DOHH2 (cell line): ENCODE data around the gene BRCA2.

ENCODE experiments used
- EZH2phosphoT487 ChIP-seq: fragments of 200-600 bp; sonication (generic); IDR thresholded peaks from 2 replicates; pipeline ENCODE4 v1.6.1; 2017; ENCODE audit warnings: borderline replicate concordance, mild to moderate bottlenecking, antibody characterized with exemption, low read length, moderate library complexity, mixed read lengths
- TF ChIP-seq, protein P1 (sequence below): fragments of 200-600 bp; sonication (generic); IDR thresholded peaks from one replicate; pipeline ENCODE4 v1.5.1; 2014; ENCODE audit warnings: antibody characterized with exemption, mild to moderate bottlenecking, low read depth, low read length; ENCODE audit not compliant: poor library complexity, severe bottlenecking

DNA sequence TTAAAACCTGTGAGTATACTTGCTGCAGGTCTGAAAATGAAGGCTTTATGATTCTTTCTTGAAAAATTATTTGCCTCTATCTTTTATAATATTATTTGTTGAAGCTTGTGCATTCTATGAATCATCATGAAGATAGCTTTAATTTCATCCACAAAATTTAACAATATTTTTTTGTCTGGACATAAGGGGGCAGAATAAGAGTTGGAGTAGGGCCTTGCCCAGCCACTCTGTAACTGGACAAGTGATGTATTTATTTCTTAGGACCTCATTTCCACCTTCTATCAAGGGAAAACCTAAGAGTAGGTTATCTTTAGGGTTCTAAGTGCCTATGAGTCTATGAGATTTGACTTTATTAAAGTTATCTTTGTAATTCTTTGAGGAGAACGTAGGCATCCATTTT is 62.7 kb downstream of the BRCA2 start:
- TF ChIP-seq, protein P1, sequence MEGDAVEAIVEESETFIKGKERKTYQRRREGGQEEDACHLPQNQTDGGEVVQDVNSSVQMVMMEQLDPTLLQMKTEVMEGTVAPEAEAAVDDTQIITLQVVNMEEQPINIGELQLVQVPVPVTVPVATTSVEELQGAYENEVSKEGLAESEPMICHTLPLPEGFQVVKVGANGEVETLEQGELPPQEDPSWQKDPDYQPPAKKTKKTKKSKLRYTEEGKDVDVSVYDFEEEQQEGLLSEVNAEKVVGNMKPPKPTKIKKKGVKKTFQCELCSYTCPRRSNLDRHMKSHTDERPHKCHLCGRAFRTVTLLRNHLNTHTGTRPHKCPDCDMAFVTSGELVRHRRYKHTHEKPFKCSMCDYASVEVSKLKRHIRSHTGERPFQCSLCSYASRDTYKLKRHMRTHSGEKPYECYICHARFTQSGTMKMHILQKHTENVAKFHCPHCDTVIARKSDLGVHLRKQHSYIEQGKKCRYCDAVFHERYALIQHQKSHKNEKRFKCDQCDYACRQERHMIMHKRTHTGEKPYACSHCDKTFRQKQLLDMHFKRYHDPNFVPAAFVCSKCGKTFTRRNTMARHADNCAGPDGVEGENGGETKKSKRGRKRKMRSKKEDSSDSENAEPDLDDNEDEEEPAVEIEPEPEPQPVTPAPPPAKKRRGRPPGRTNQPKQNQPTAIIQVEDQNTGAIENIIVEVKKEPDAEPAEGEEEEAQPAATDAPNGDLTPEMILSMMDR = no peak
- no peak for TF ChIP-seq EZH2phosphoT487
